SK-N-SH (cell line): ENCODE data around the gene BEGAIN. TPM values are rescaled to one million over a fixed set of nuclear protein-coding genes. Genes with fewer than 3 reads are reported as not detected.
A peak's percentile ranks its signal among the peaks of the same experiment; 100 is the strongest.

Source experiments
- CTCF ChIA-PET: fragments of 300-600, 350-600 bp; formaldehyde crosslinking; extraction: SDS; loops from one replicate; lab custom pipeline; 2021; lab: Yijun Ruan, JAX
- POLR2A ChIA-PET: fragments of 350-600 bp; sonication (Branson Sonifier 250); formaldehyde crosslinking; extraction: SDS; loops from one replicate; lab custom pipeline; 2020; ENCODE audit warnings: antibody characterized with exemption, inconsistent platforms; lab: Yijun Ruan, JAX
- DNase-seq: peaks from one replicate; pipeline ENCODE4 v3.0.0; 2012
- H2AFZ ChIP-seq: fragments of 200-600 bp; sonication (generic); 2 replicates; pipeline ENCODE4 v1.8.1; 2016; ENCODE audit warnings: antibody characterized with exemption, mild to moderate bottlenecking, low read depth
- H3F3A ChIP-seq: fragments of 200-600 bp; sonication (generic); replicated peaks from 2 replicates; pipeline ENCODE3; 2016; ENCODE audit warnings: antibody characterized with exemption, mild to moderate bottlenecking; ENCODE audit not compliant: insufficient read depth
- H3K27ac ChIP-seq, 2 experiments: fragments of 200-500 bp in 1 of 2; fragments of 200-600 bp in 1 of 2; sonication (Bioruptor generic) in 1 of 2; sonication (generic), shearing (Covaris generic) in 1 of 2; 2 replicates each; pipeline versions ENCODE4 v1.5.1 to v1.6.1; 2014 to 2016; ENCODE audit warnings: low read depth in 2 of 2, inconsistent platforms in 1 of 2, low read length in 1 of 2, mild to moderate bottlenecking in 1 of 2, mixed read lengths in 1 of 2
- H3K27me3 ChIP-seq: fragments of 200-600 bp; sonication (generic), shearing (Covaris generic); 2 replicates; pipeline ENCODE4 v1.6.1; 2016; ENCODE audit warnings: mixed run types; ENCODE audit not compliant: insufficient read depth
- H3K36me3 ChIP-seq, 2 experiments: fragments of 200-500 bp in 1 of 2; fragments of 200-600 bp in 1 of 2; sonication (Bioruptor generic) in 1 of 2; sonication (generic) in 1 of 2; replicated peaks in 1 of 2; 2 replicates each; pipeline versions ENCODE3 to v1.5.1; 2014 to 2016; ENCODE audit warnings: low read length in 1 of 2, mild to moderate bottlenecking in 1 of 2; ENCODE audit not compliant: insufficient read depth in 2 of 2, control insufficient read depth in 1 of 2
- H3K4me1 ChIP-seq, 2 experiments: fragments of 200-500 bp in 1 of 2; fragments of 200-600 bp in 1 of 2; sonication (Bioruptor generic) in 1 of 2; sonication (generic), shearing (Covaris generic) in 1 of 2; 2 replicates each; pipeline versions ENCODE4 v1.5.1 to v1.6.1; 2014 to 2016; ENCODE audit warnings: low read depth in 1 of 2, low read length in 1 of 2, mixed run types in 1 of 2; ENCODE audit not compliant: insufficient read depth in 2 of 2, control insufficient read depth in 1 of 2
- H3K4me2 ChIP-seq: fragments of 200-600 bp; sonication (generic), shearing (Covaris generic); 2 replicates; pipeline ENCODE4 v1.6.1; 2017; ENCODE audit warnings: mixed run types
- H3K4me3 ChIP-seq, 2 experiments: fragments of 200-500 bp in 1 of 2; fragments of 200-600 bp in 1 of 2; sonication (Bioruptor generic) in 1 of 2; sonication (generic), shearing (Covaris generic) in 1 of 2; 2 replicates each; pipeline versions ENCODE4 v1.5.1 to v1.8.1; 2014 to 2016; ENCODE audit warnings: low read depth in 2 of 2, inconsistent platforms in 1 of 2, low read length in 1 of 2, mild to moderate bottlenecking in 1 of 2, mixed read lengths in 1 of 2, moderate library complexity in 1 of 2
- H3K79me2 ChIP-seq: fragments of 200-600 bp; sonication (generic); 2 replicates; pipeline ENCODE4 v1.8.1; 2017; ENCODE audit warnings: mild to moderate bottlenecking; ENCODE audit not compliant: insufficient read depth
- H3K9ac ChIP-seq: fragments of 200-600 bp; sonication (generic); 2 replicates; pipeline ENCODE4 v1.6.1; 2017; ENCODE audit warnings: mixed run types
- H3K9me2 ChIP-seq: fragments of 200-600 bp; sonication (generic); 2 replicates; pipeline ENCODE4 v1.6.1; 2017; ENCODE audit warnings: mixed run types
- H3K9me3 ChIP-seq: fragments of 200-600 bp; sonication (generic); 2 replicates; pipeline ENCODE4 v1.6.1; 2017; ENCODE audit warnings: mixed run types, mild to moderate bottlenecking, moderate library complexity
- H4K20me1 ChIP-seq: fragments of 200-600 bp; sonication (generic); 2 replicates; pipeline ENCODE4 v1.6.1; 2017; ENCODE audit warnings: mild to moderate bottlenecking, mixed run types; ENCODE audit not compliant: insufficient read depth
- CHD2 ChIP-seq: fragments of 150-350 bp; IDR thresholded peaks from 2 replicates; pipeline ENCODE4 v1.6.1; 2018; ENCODE audit warnings: low read length; ENCODE audit not compliant: partially characterized antibody
- CTCF ChIP-seq: fragments of 200-600 bp; sonication (generic); IDR thresholded peaks from 2 replicates; pipeline ENCODE4 v1.6.1; 2017; ENCODE audit warnings: antibody characterized with exemption, mild to moderate bottlenecking, moderate library complexity
- ELF1 ChIP-seq: IDR thresholded peaks from 2 replicates; pipeline ENCODE4 v1.4.0; 2012
- FOSL2 ChIP-seq: IDR thresholded peaks from 2 replicates; pipeline ENCODE4 v1.4.0; 2012; ENCODE audit warnings: low read depth, mild to moderate bottlenecking, moderate library complexity, borderline replicate concordance
- IRF3 ChIP-seq: fragments of 150-350 bp; IDR thresholded peaks from 2 replicates; pipeline ENCODE4 v1.6.1; 2016; ENCODE audit warnings: mild to moderate bottlenecking, low read depth, low read length
- JUND ChIP-seq: IDR thresholded peaks from 2 replicates; pipeline ENCODE4 v1.4.0; 2012
- MXI1 ChIP-seq: IDR thresholded peaks from 2 replicates; pipeline ENCODE4 v1.6.1; 2012; ENCODE audit warnings: mild to moderate bottlenecking, low read depth, low read length, improper control_type of control experiment
- NRF1 ChIP-seq: IDR thresholded peaks from 2 replicates; pipeline ENCODE4 v1.6.1; 2012; ENCODE audit warnings: low read depth, mild to moderate bottlenecking, low read length
- RAD21 ChIP-seq: IDR thresholded peaks from 2 replicates; pipeline ENCODE4 v1.6.1; 2012; ENCODE audit warnings: mild to moderate bottlenecking, low read length
- RCOR1 ChIP-seq: fragments of 150-350 bp; IDR thresholded peaks from 2 replicates; pipeline ENCODE4 v1.6.1; 2017; ENCODE audit warnings: antibody characterized with exemption, low read length
- SIN3A ChIP-seq: IDR thresholded peaks from 2 replicates; pipeline ENCODE4 v1.6.1; 2012; ENCODE audit warnings: low read depth, mild to moderate bottlenecking, low read length, moderate library complexity, borderline replicate concordance
- SMC3 ChIP-seq: IDR thresholded peaks from 2 replicates; pipeline ENCODE4 v1.6.1; 2012; ENCODE audit warnings: low read depth, low read length, improper control_type of control experiment
- WGBS: methylation state at CpG from one replicate; pipeline ENCODE4 v1.1.6; 2017; ENCODE audit warnings: low lambda C conversion rate; 5-methylcytosine and 5-hydroxymethylcytosine counted together
- polyA plus RNA-seq, 3 experiments: library from polyadenylated mRNA; depleted of rRNA; stranded (reverse); fragments of >200 nt; gene quantifications; 2 replicates each; pipeline ENCODE4 v1.2.3, GENCODE V29; 2012
- TF ChIP-seq, protein P1 (sequence below): IDR thresholded peaks from 2 replicates; pipeline ENCODE4 v1.4.0; 2012; ENCODE audit warnings: low read depth, borderline replicate concordance
- TF ChIP-seq, protein P2 (sequence below): IDR thresholded peaks from 2 replicates; pipeline ENCODE4 v1.4.0; 2012; ENCODE audit warnings: low read depth, borderline replicate concordance

Gene BEGAIN
- polyA plus RNA-seq, 1 of the 3 experiments (the other 2 are of a cell fraction), result 4.2 TPM

DNA sequence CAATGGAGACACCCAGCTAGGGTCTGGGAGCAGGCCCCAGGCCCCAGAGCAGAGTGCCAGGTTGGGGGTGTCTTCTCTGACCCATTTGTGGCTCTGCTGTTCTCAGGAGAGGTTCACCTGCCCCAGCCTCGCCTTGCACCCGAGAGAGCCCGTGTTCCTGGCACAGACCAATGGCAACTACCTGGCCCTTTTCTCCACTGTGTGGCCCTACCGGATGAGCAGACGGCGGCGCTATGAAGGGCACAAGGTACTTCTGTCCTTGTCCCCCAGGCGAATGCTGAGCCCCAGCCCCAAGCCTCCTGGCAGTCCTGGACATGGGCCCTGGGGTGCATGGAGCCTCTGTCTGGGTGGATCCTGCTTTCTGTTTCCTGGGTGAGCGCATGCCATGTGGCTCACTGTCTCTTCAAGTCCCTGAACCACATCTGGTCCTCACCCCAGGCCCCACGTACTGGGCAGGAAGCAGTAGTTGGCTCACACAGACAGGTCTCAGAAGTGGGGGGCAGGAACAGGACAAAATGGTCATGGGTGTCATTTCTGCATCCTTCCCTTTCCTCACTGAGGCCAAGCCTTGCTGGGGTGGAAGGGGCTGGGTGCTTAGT lies 58.2 kb downstream of the BEGAIN start:
- Histone ChIP-seq H3K9me2 (no peaks in the 10 kb centered on the region), H2AFZ (no peak overlapping the region), H3K36me3 (peaks cover 0 to 3% of the 10 kb centered on the region in 2 experiments), H3K4me1 (peaks cover 0 to 32% of the 10 kb centered on the region in 2 experiments; a peak in 1 of 4 replicates), H3K9me3 (no peaks in the 10 kb centered on the region), H3K27me3 (no peaks in the 10 kb centered on the region), H3K9ac (no peak overlapping the region), H4K20me1 (no peaks in the 10 kb centered on the region), H3K27ac (peak overlapping the region in 1 of 2 experiments; percentile 17; a peak in 1 of 4 replicates), H3K4me3 (no peak overlapping the region), H3K4me2 (no peak overlapping the region), H3F3A (no peaks in the 10 kb centered on the region), H3K79me2 (no peaks in the 10 kb centered on the region)
- peak; percentile 41 for DNase-seq
- CTCF ChIA-PET, result interaction anchor here (0.9 kb wide), 1 partner anchor 91 kb away, joined by 3 read pairs; no protein-coding TSS in a partner anchor
- TF ChIP-seq IRF3 (no peak), RAD21 (no peak), FOSL2 (no peak), CHD2 (no peak), RCOR1 (no peak), JUND (no peak), ELF1 (no peak), SIN3A (no peak), MXI1 (no peak), SMC3 (no peak), CTCF (no peak), NRF1 (no peak)
- TF ChIP-seq, protein P1, sequence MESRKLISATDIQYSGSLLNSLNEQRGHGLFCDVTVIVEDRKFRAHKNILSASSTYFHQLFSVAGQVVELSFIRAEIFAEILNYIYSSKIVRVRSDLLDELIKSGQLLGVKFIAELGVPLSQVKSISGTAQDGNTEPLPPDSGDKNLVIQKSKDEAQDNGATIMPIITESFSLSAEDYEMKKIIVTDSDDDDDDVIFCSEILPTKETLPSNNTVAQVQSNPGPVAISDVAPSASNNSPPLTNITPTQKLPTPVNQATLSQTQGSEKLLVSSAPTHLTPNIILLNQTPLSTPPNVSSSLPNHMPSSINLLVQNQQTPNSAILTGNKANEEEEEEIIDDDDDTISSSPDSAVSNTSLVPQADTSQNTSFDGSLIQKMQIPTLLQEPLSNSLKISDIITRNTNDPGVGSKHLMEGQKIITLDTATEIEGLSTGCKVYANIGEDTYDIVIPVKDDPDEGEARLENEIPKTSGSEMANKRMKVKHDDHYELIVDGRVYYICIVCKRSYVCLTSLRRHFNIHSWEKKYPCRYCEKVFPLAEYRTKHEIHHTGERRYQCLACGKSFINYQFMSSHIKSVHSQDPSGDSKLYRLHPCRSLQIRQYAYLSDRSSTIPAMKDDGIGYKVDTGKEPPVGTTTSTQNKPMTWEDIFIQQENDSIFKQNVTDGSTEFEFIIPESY, result no peak
- TF ChIP-seq, protein P2, sequence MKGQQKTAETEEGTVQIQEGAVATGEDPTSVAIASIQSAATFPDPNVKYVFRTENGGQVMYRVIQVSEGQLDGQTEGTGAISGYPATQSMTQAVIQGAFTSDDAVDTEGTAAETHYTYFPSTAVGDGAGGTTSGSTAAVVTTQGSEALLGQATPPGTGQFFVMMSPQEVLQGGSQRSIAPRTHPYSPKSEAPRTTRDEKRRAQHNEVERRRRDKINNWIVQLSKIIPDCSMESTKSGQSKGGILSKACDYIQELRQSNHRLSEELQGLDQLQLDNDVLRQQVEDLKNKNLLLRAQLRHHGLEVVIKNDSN, result no peak
- POLR2A ChIA-PET, result interaction anchor here (0.6 to 12.0 kb wide), 2 partner anchors 88 to 557 kb away, joined by 5 to 91 read pairs; no protein-coding TSS in a partner anchor
- WGBS, result 92% methylated on average over 5 of the region's 10 CpGs
